IMR-90 (cell line): Measurements from ENCODE around the gene ASXL1. TPM values are rescaled to one million over a fixed set of nuclear protein-coding genes. Genes with fewer than 3 reads are reported as not detected.

Source experiments
- ATAC-seq: fragments of 200-7000 bp; cut with Tn5 transposase; 2 replicates; pipeline ENCODE4 v1.9.1; 2020; ENCODE audit warnings: low read depth, mild to moderate bottlenecking, moderate library complexity
- BruUV-seq: library from RNA; stranded (reverse); fragments of 400-500 nt; replicated peaks from 2 replicates; lab custom pipeline; 2021; lab: Mats Ljungman, UMichigan
- CTCF ChIA-PET: fragments of 300-600 bp; formaldehyde crosslinking; extraction: SDS; loops from one replicate; lab custom pipeline; 2021; ENCODE audit warnings: antibody characterized with exemption; lab: Yijun Ruan, JAX
- POLR2A ChIA-PET: fragments of 300-600 bp; sonication (Branson Sonifier 250); formaldehyde crosslinking; loops from one replicate; lab custom pipeline; 2022; ENCODE audit warnings: antibody characterized with exemption; ENCODE audit not compliant: unreplicated experiment; lab: Charles Lee
- DNase-seq: peaks from one replicate; pipeline ENCODE4 v3.0.0; 2013
- H2AFZ ChIP-seq: replicated peaks from 2 replicates; pipeline ENCODE3; 2013; ENCODE audit warnings: low read length, mild to moderate bottlenecking; ENCODE audit not compliant: poor library complexity
- H2AK5ac ChIP-seq: 2 replicates; pipeline ENCODE4 v1.6.1; 2013; ENCODE audit warnings: low read depth, low read length, inconsistent platforms
- H2AK9ac ChIP-seq: replicated peaks from 2 replicates; pipeline ENCODE3; 2013; ENCODE audit warnings: mild to moderate bottlenecking, low read depth, low read length, moderate library complexity; ENCODE audit not compliant: poor library complexity
- H2BK120ac ChIP-seq: 2 replicates; pipeline ENCODE4 v1.6.1; 2013; ENCODE audit warnings: low read depth, low read length, inconsistent platforms
- H2BK15ac ChIP-seq: 3 replicates; pipeline ENCODE4 v1.6.1; 2013; ENCODE audit warnings: low read depth, low read length, inconsistent platforms
- H2BK20ac ChIP-seq: 2 replicates; pipeline ENCODE4 v1.6.1; 2013; ENCODE audit warnings: low read depth, mild to moderate bottlenecking, inconsistent platforms, low read length, moderate library complexity
- H2BK5ac ChIP-seq: 2 replicates; pipeline ENCODE4 v1.6.1; 2013; ENCODE audit warnings: mild to moderate bottlenecking, low read depth, low read length, inconsistent platforms; ENCODE audit not compliant: poor library complexity, severe bottlenecking
- H3K14ac ChIP-seq: replicated peaks from 2 replicates; pipeline ENCODE4 v1.6.1; 2013; ENCODE audit warnings: low read depth, low read length, inconsistent platforms
- H3K18ac ChIP-seq: 2 replicates; pipeline ENCODE4 v1.6.1; 2013; ENCODE audit warnings: low read depth, low read length, control low read depth
- H3K23ac ChIP-seq: 2 replicates; pipeline ENCODE4 v1.6.1; 2013; ENCODE audit warnings: low read depth, low read length, inconsistent platforms
- H3K27ac ChIP-seq: 2 replicates; pipeline ENCODE4 v1.5.1; 2013; ENCODE audit warnings: mild to moderate bottlenecking, control low read depth, low read length; ENCODE audit not compliant: insufficient read depth
- H3K27me3 ChIP-seq: 2 replicates; pipeline ENCODE4 v1.6.1; 2013; ENCODE audit warnings: low read length; ENCODE audit not compliant: control insufficient read depth, insufficient read depth
- H3K36me3 ChIP-seq: 2 replicates; pipeline ENCODE4 v1.6.1; 2013; ENCODE audit warnings: low read length, mixed read lengths; ENCODE audit not compliant: control insufficient read depth, insufficient read depth
- H3K4ac ChIP-seq: 2 replicates; pipeline ENCODE4 v1.6.1; 2013; ENCODE audit warnings: low read depth, low read length, inconsistent platforms
- H3K4me1 ChIP-seq: 2 replicates; pipeline ENCODE4 v1.6.1; 2013; ENCODE audit warnings: low read length, mixed read lengths; ENCODE audit not compliant: control insufficient read depth, insufficient read depth
- H3K4me2 ChIP-seq: 2 replicates; pipeline ENCODE4 v1.6.1; 2013; ENCODE audit warnings: low read depth, mild to moderate bottlenecking, control low read depth, low read length, moderate library complexity
- H3K4me3 ChIP-seq: 2 replicates; pipeline ENCODE4 v1.5.1; 2013; ENCODE audit warnings: low read depth, mild to moderate bottlenecking, control low read depth, low read length, moderate library complexity; ENCODE audit not compliant: insufficient read depth
- H3K56ac ChIP-seq: 2 replicates; pipeline ENCODE4 v1.6.1; 2013; ENCODE audit warnings: low read length, inconsistent platforms; ENCODE audit not compliant: insufficient read depth; ENCODE audit errors: extremely low read depth
- H3K79me1 ChIP-seq, 2 experiments: 2 replicates each; pipeline ENCODE4 v1.6.1; 2013; ENCODE audit warnings: low read length in 2 of 2, inconsistent platforms in 1 of 2, low read depth in 1 of 2
- H3K9ac ChIP-seq: 2 replicates; pipeline ENCODE4 v1.6.1; 2013; ENCODE audit warnings: low read depth, low read length, control low read depth
- H3K9me1 ChIP-seq: 2 replicates; pipeline ENCODE4 v1.6.1; 2013; ENCODE audit warnings: low read length, inconsistent platforms; ENCODE audit not compliant: insufficient read depth
- H3K9me3 ChIP-seq: 2 replicates; pipeline ENCODE4 v1.6.1; 2013; ENCODE audit warnings: low read length; ENCODE audit not compliant: control insufficient read depth, insufficient read depth
- H4K20me1 ChIP-seq: 2 replicates; pipeline ENCODE4 v1.6.1; 2013; ENCODE audit warnings: low read length, inconsistent platforms; ENCODE audit not compliant: insufficient read depth
- H4K5ac ChIP-seq: 2 replicates; pipeline ENCODE4 v1.6.1; 2013; ENCODE audit warnings: mild to moderate bottlenecking, low read depth, low read length, control low read depth
- H4K8ac ChIP-seq, 2 experiments: 2 replicates each; pipeline ENCODE4 v1.6.1; 2013; ENCODE audit warnings: low read depth in 2 of 2, low read length in 2 of 2, control low read depth in 1 of 2, inconsistent platforms in 1 of 2
- H4K91ac ChIP-seq: 2 replicates; pipeline ENCODE4 v1.6.1; 2013; ENCODE audit warnings: low read depth, low read length, inconsistent platforms; ENCODE audit not compliant: insufficient read depth
- BHLHE40 ChIP-seq: fragments of 150-350 bp; IDR thresholded peaks from 2 replicates; pipeline ENCODE4 v1.6.1; 2016; ENCODE audit warnings: mild to moderate bottlenecking, low read depth, low read length
- CEBPB ChIP-seq: IDR thresholded peaks from 2 replicates; pipeline ENCODE4 v1.6.1; 2012; ENCODE audit warnings: low read depth, low read length, improper control_type of control experiment
- CHD1 ChIP-seq: IDR thresholded peaks from 2 replicates; pipeline ENCODE4 v1.6.1; 2012; ENCODE audit warnings: low read depth, low read length, improper control_type of control experiment
- CTCF ChIP-seq: conservative IDR thresholded peaks from 2 replicates; pipeline ENCODE4 v1.5.1; 2012; ENCODE audit warnings: mild to moderate bottlenecking, low read depth, low read length, improper control_type of control experiment
- ELK1 ChIP-seq: fragments of 150-350 bp; IDR thresholded peaks from 2 replicates; pipeline ENCODE4 v1.6.1; 2016; ENCODE audit warnings: low read depth, mild to moderate bottlenecking, low read length, moderate library complexity, borderline replicate concordance
- FOS ChIP-seq: fragments of 150-350 bp; IDR thresholded peaks from 2 replicates; pipeline ENCODE4 v1.6.1; 2016; ENCODE audit warnings: low read depth, low read length
- MAFK ChIP-seq: IDR thresholded peaks from 2 replicates; pipeline ENCODE4 v1.6.1; 2012; ENCODE audit warnings: low read depth, low read length, improper control_type of control experiment
- MXI1 ChIP-seq: IDR thresholded peaks from 2 replicates; pipeline ENCODE4 v1.6.1; 2012; ENCODE audit warnings: low read depth, mild to moderate bottlenecking, low read length, moderate library complexity, borderline replicate concordance
- NFE2L2 ChIP-seq: fragments of 150-350 bp; IDR thresholded peaks from 2 replicates; pipeline ENCODE4 v1.6.1; 2016; ENCODE audit warnings: low read depth, mild to moderate bottlenecking, low read length
- POLR2A ChIP-seq: IDR thresholded peaks from 2 replicates; pipeline ENCODE4 v1.6.1; 2012; ENCODE audit warnings: mild to moderate bottlenecking, low read depth, low read length
- RAD21 ChIP-seq: IDR thresholded peaks from 2 replicates; pipeline ENCODE4 v1.6.1; 2012; ENCODE audit warnings: low read length, improper control_type of control experiment
- RCOR1 ChIP-seq: IDR thresholded peaks from 2 replicates; pipeline ENCODE4 v1.6.1; 2012; ENCODE audit warnings: mild to moderate bottlenecking, low read length, improper control_type of control experiment; ENCODE audit not compliant: insufficient replicate concordance
- RFX5 ChIP-seq: IDR thresholded peaks from 2 replicates; pipeline ENCODE4 v1.8.0; 2012; ENCODE audit warnings: low read depth, mild to moderate bottlenecking, low read length, moderate library complexity
- SMC3 ChIP-seq: fragments of 150-350 bp; IDR thresholded peaks from 2 replicates; pipeline ENCODE4 v1.6.1; 2016; ENCODE audit warnings: low read depth, mild to moderate bottlenecking, antibody characterized with exemption, low read length, moderate library complexity
- USF2 ChIP-seq: fragments of 150-350 bp; IDR thresholded peaks from 2 replicates; pipeline ENCODE4 v1.6.1; 2017; ENCODE audit warnings: mild to moderate bottlenecking, antibody characterized with exemption, low read length, low read depth
- WGBS, 2 experiments: methylation state at CpG; one replicate each; pipeline versions ENCODE4 v1.1.5 to v1.1.7; 2013; ENCODE audit warnings: missing lambda C conversion rate in 2 of 2; ENCODE audit not compliant: insufficient read length in 1 of 2; ENCODE audit errors: extremely low coverage in 2 of 2; 5-methylcytosine and 5-hydroxymethylcytosine counted together
- dilution Hi-C: fragments of 300-500 bp; cut with HindIII; formaldehyde crosslinking; loops from one replicate; pipeline ENCODE4 v1.14.3; 2018; ENCODE audit warnings: low sequenced_read_pairs; ENCODE audit not compliant: unreplicated experiment
- in situ Hi-C: fragments of 300-500 bp; cut with MboI; formaldehyde crosslinking; loops from 3 replicates; pipeline ENCODE4 v1.14.3; 2019; ENCODE audit warnings: low sequenced_read_pairs, inconsistent platforms, mixed read lengths
- intact Hi-C: fragments of 100-400 bp; cut with micrococcal nuclease; formaldehyde crosslinking; loops from 2 replicates; pipeline ENCODE4 v1.10.0; 2022
- polyA plus RNA-seq, 3 experiments: library from polyadenylated mRNA; depleted of rRNA; stranded (reverse); fragments of >200 nt; gene quantifications; 2 replicates each; pipeline ENCODE4 v1.2.3, GENCODE V29; 2012; ENCODE audit warnings: low replicate concordance in 1 of 3
- total RNA-seq: library from RNA; depleted of rRNA; stranded (reverse); fragments of >200 nt; gene quantifications from 2 replicates; pipeline ENCODE4 v1.2.3, GENCODE V29; 2012

The ASXL1 gene
- total and polyA plus RNA-seq, 2 of the 4 experiments (the other 2 are of a cell fraction): 29.9 to 37.1 TPM

DNA sequence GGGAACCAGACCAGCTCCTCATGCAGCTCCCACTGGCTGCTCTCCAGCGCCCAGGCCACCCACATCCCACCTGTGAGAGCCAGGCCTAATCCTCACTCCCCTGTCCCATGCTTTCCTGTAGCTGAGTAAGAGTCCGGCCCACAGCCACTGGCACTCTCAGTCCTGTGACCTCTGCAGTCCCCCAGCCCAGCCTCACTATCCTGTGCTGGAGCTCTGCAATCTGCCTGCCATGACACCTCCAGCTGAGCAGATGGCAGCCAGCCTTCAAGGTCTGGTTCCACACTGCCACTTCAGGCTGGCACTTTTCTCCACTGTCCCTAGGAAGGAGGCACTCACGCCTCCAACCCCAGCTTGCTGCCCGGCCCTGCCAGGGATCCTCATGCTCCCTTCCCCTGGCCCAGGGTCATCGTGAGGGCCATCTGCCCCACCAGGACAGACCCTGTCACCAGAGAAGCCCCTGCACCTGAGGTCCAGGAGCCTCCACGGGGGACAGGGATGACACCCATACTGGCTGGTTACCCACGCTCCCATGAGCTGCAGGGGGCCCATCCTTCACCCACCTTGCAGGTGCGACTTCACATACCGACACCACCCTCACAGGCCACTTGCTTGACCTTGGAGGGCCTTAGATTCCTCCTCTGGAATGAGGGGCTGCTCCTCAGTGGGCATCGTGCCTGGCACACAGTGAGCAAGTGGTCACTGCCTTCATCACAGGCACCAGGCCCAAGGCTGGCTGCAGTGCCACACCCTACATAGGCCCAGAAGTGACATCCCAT is 100.1 kb downstream of the ASXL1 start:
- H3K9me3 ChIP-seq: no peaks in the 10 kb centered on the region
- peaks cover 25% of the 10 kb centered on the region for H4K20me1 ChIP-seq
- ChIA-PET CTCF (interaction anchor here (0.6 kb wide), 1 partner anchor 651 kb away, joined by 4 read pairs; no protein-coding TSS in a partner anchor), POLR2A (interaction anchor here (0.5 kb wide), 1 partner anchor 1094 kb away, joined by 4 read pairs; no protein-coding TSS in a partner anchor)
- H4K8ac ChIP-seq: no peak overlapping the region
- no peak overlapping the region for H2BK120ac ChIP-seq
- in situ Hi-C loops (no loop called here), dilution Hi-C loops (no loop called here), intact Hi-C loops (no loop called here)
- DNase-seq (no peak), ATAC-seq (no peak)
- H3K4me2 ChIP-seq: no peak overlapping the region
- H3K27ac ChIP-seq: no peak overlapping the region; the same call in 1 of the 2 replicates
- no peak overlapping the region for H2AK9ac ChIP-seq
- H3K9me1 ChIP-seq: peaks cover 15% of the 10 kb centered on the region; the same call in 1 of the 2 replicates
- no peak overlapping the region for H4K5ac ChIP-seq
- H2AFZ ChIP-seq: peak overlapping the region; percentile 87
- 87% methylated on average over 4 of the region's 10 CpGs; no CpG with 5 or more reads in 1 of the 2 experiments for WGBS, 2 experiments
- H3K36me3 ChIP-seq: peaks cover 30% of the 10 kb centered on the region
- no peak overlapping the region for H3K4me3 ChIP-seq
- H2AK5ac ChIP-seq: peak overlapping the region; percentile 62
- H3K9ac ChIP-seq: no peak overlapping the region
- H3K4me1 ChIP-seq: peaks cover 14% of the 10 kb centered on the region
- H3K56ac ChIP-seq: no peak overlapping the region
- no peak overlapping the region; the same call in 1 of the 2 replicates for H3K14ac ChIP-seq
- no peak overlapping the region for H2BK5ac ChIP-seq
- H2BK15ac ChIP-seq: no peak overlapping the region
- no peaks in the 10 kb centered on the region for H3K27me3 ChIP-seq
- no peak overlapping the region for H2BK20ac ChIP-seq
- H3K79me1 ChIP-seq: peaks cover 32 to 71% of the 10 kb centered on the region in 2 experiments
- no peak overlapping the region for H4K91ac ChIP-seq
- no peak overlapping the region for H3K18ac ChIP-seq
- peak overlapping the region; percentile 71; the same call in 1 of the 2 replicates for H3K4ac ChIP-seq
- no peak overlapping the region for H3K23ac ChIP-seq
- no TSS peak for BruUV-seq
- TF ChIP-seq RFX5 (no peak), CHD1 (no peak), BHLHE40 (no peak), SMC3 (no peak), RAD21 (no peak), MXI1 (no peak), RCOR1 (no peak), USF2 (no peak), ELK1 (no peak), NFE2L2 (no peak), MAFK (no peak), CTCF (no peak), FOS (no peak), CEBPB (no peak), POLR2A (no peak)
